ENCODE results near the gene SLC45A1.
A peak's percentile ranks its signal among the peaks of the same experiment; 100 is the strongest.
"Not testable (repeated sequence)": the region's sequence is repeated elsewhere in the genome, so short reads cannot be mapped to it uniquely, and the experiment has no call there.

The SLC45A1 gene

GRCh38 chr1:8317647-8318381 is at the start of gene SLC45A1:
Gene SLC45A1 (plus strand): TSS chr1:8318114. CDS start chr1:8324330, 6,216 bp downstream.
- CTCF ChIA-PET = interaction anchor here (0.9 to 15.2 kb wide), 8 partner anchors 9 to 337 kb away, joined by 3 to 321 read pairs (median 4); partner anchors contain the start of gene ERRFI1
- DNase-seq (ENCODE audit: low read depth, low spot score) = no peak

GRCh38 chr1:8273036-8273435 is 44.9 kb upstream of the SLC45A1 start:
- CTCF ChIA-PET = interaction anchor here (1.0 to 1.7 kb wide), 2 partner anchors 9 to 242 kb away, joined by 3 to 7 read pairs; no protein-coding TSS in a partner anchor
- no peak for TF ChIP-seq CTCF (IDR thresholded peaks at IDR 0.05; ENCODE audit: insufficient read depth, low read length, missing control alignments)
- no peak for DNase-seq (ENCODE audit: low read depth, low spot score)
- no peak overlapping the region for H3K4me3 ChIP-seq (ENCODE audit: low read depth, low read length)
- POLR2A ChIA-PET = interaction anchor here (0.7 kb wide), 1 partner anchor 237 kb away, joined by 3 read pairs; no protein-coding TSS in a partner anchor

More at GRCh38 chr1:8317647-8318381, at the start of gene SLC45A1:
- TF ChIP-seq CTCF (IDR thresholded peaks at IDR 0.05; ENCODE audit: insufficient read depth, low read length, missing control alignments) = no peak
- peak within 1 kb of the TSS; percentile 63 for H3K4me3 ChIP-seq (ENCODE audit: low read depth, low read length)
- POLR2A ChIA-PET = no interaction called here

- no peak for TF ChIP-seq CTCF (IDR thresholded peaks at IDR 0.05; ENCODE audit: insufficient read depth, low read length, missing control alignments)
- no peak for DNase-seq (ENCODE audit: low read depth, low spot score)
- no peak overlapping the region for H3K4me3 ChIP-seq (ENCODE audit: low read depth, low read length)
- ChIA-PET CTCF (interaction anchor here (1.0 to 1.7 kb wide), 3 partner anchors 10 to 263 kb away, joined by 3 to 7 read pairs (median 4); no protein-coding TSS in a partner anchor), POLR2A (no interaction called here)
Measured at GRCh38 chr1:8274352-8274751, 43.6 kb upstream of the SLC45A1 start.

GRCh38 chr1:8276173-8276914 is 41.6 kb upstream of the SLC45A1 start:
- DNase-seq (ENCODE audit: low read depth, low spot score) = no peak
- POLR2A ChIA-PET = no interaction called here
- no peak for TF ChIP-seq CTCF (IDR thresholded peaks at IDR 0.05; ENCODE audit: insufficient read depth, low read length, missing control alignments)

GRCh38 chr1:8276932-8277331 is 41.0 kb upstream of the SLC45A1 start:
- DNase-seq (ENCODE audit: low read depth, low spot score) = no peak
- H3K4me3 ChIP-seq (ENCODE audit: low read depth, low read length) = no peak overlapping the region
- CTCF ChIA-PET = no interaction called here
- POLR2A ChIA-PET = no interaction called here
- no peak for TF ChIP-seq CTCF (IDR thresholded peaks at IDR 0.05; ENCODE audit: insufficient read depth, low read length, missing control alignments)

More at GRCh38 chr1:8276173-8276914, 41.6 kb upstream of the SLC45A1 start:
- CTCF ChIA-PET = interaction anchor here (1.4 kb wide), 1 partner anchor 15 kb away, joined by 3 read pairs; no protein-coding TSS in a partner anchor
- no peak overlapping the region for H3K4me3 ChIP-seq (ENCODE audit: low read depth, low read length)

GRCh38 chr1:8278677-8279076 is 39.2 kb upstream of the SLC45A1 start:
- H3K4me3 ChIP-seq (ENCODE audit: low read depth, low read length); POLR2A ChIA-PET; CTCF ChIA-PET; DNase-seq (ENCODE audit: low read depth, low spot score): not testable (repeated sequence)

Measured in AG04449 (cell line).